Neural crest cell (in vitro differentiated cells): ENCODE results near the gene ELOVL5. TPM values are rescaled to one million over a fixed set of nuclear protein-coding genes. Genes with fewer than 3 reads are reported as not detected.
"Not testable (repeated sequence)": the region's sequence is repeated elsewhere in the genome, so short reads cannot be mapped to it uniquely, and the experiment has no call there.

Experiments used
- DNase-seq: peaks from one replicate; pipeline ENCODE4 v3.0.0; 2021; ENCODE audit warnings: low read depth, mixed read lengths, low spot score
- H3K27ac Mint-ChIP-seq: one replicate; pipeline ENCODE4 v1.8.0; 2021; ENCODE audit warnings: mild to moderate bottlenecking, mixed read lengths; ENCODE audit not compliant: unreplicated experiment
- H3K27me3 Mint-ChIP-seq: 2 replicates; pipeline ENCODE4 v1.8.0; 2021; ENCODE audit warnings: low read depth, mild to moderate bottlenecking, mixed read lengths
- H3K36me3 Mint-ChIP-seq: 2 replicates; pipeline ENCODE4 v1.8.0; 2021; ENCODE audit warnings: low read depth, mild to moderate bottlenecking, mixed read lengths
- H3K4me1 Mint-ChIP-seq: 2 replicates; pipeline ENCODE4 v1.8.0; 2021; ENCODE audit warnings: mixed read lengths
- H3K4me3 Mint-ChIP-seq: one replicate; pipeline ENCODE4 v1.8.0; 2021; ENCODE audit warnings: mild to moderate bottlenecking, mixed read lengths
- H3K9me3 Mint-ChIP-seq: 2 replicates; pipeline ENCODE4 v1.8.0; 2021; ENCODE audit warnings: mixed read lengths
- total RNA-seq: library from RNA; stranded (reverse); gene quantifications from 2 replicates; pipeline ENCODE4 v1.2.1, GENCODE V29; 2021
- TF ChIP-seq, protein P1 (sequence below): fragments of 200-600 bp; sonication (generic); conservative IDR thresholded peaks from 2 replicates; pipeline ENCODE4 v1.5.0; 2021; ENCODE audit warnings: antibody characterized with exemption, mild to moderate bottlenecking

The ELOVL5 gene
- total RNA-seq, 1 donor from 2014 or later = 152 TPM

DNA sequence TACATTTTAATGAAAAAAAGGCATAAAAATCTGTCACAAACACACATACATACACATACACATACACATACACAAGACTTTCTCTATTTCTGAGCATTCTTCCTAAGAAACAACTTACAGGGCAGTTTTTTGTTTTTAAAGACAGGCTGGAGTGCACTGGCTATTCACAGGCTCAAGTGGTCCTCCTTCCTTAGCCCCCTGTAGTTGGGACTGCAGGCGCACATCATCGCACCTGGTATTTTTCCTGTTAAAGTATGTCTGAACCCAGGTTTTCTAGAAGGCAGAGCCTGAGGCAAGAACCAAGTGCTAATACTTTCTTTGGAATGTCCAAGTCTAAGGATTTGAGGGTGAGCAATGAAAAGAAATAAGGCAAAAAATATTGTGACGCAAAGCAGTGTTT is 41.3 kb upstream of the ELOVL5 start:
- no peak for DNase-seq
- no peaks in the 10 kb centered on the region for H3K27me3 Mint-ChIP-seq
- TF ChIP-seq, protein P1, sequence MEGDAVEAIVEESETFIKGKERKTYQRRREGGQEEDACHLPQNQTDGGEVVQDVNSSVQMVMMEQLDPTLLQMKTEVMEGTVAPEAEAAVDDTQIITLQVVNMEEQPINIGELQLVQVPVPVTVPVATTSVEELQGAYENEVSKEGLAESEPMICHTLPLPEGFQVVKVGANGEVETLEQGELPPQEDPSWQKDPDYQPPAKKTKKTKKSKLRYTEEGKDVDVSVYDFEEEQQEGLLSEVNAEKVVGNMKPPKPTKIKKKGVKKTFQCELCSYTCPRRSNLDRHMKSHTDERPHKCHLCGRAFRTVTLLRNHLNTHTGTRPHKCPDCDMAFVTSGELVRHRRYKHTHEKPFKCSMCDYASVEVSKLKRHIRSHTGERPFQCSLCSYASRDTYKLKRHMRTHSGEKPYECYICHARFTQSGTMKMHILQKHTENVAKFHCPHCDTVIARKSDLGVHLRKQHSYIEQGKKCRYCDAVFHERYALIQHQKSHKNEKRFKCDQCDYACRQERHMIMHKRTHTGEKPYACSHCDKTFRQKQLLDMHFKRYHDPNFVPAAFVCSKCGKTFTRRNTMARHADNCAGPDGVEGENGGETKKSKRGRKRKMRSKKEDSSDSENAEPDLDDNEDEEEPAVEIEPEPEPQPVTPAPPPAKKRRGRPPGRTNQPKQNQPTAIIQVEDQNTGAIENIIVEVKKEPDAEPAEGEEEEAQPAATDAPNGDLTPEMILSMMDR = no peak
- no peaks in the 10 kb centered on the region for H3K4me1 Mint-ChIP-seq
- H3K4me3 Mint-ChIP-seq = no peak overlapping the region
- H3K9me3 Mint-ChIP-seq = peaks cover 7% of the 10 kb centered on the region
- H3K36me3 Mint-ChIP-seq = peaks cover 5% of the 10 kb centered on the region
- H3K27ac Mint-ChIP-seq = no peak overlapping the region

DNA sequence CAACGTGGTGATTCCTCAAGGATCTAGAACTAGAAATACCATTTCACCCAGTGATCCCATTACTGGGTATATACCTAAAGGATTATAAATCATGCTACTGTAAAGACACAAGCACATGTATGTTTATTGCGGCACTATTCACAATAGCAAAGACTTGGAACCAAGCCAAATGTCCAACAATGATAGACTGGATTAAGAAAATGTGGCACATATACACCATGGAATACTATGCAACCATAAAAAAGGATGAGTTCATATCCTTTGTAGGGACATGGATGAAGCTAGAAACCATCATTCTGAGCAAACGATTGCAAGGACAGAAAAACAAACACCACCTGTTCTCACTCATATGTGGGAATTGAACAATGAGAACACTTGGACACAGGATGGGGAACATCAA is 39.9 kb upstream of the ELOVL5 start:
- H3K27ac Mint-ChIP-seq, DNase-seq, H3K9me3 Mint-ChIP-seq, H3K4me3 Mint-ChIP-seq, H3K36me3 Mint-ChIP-seq, H3K4me1 Mint-ChIP-seq, H3K27me3 Mint-ChIP-seq: not testable (repeated sequence)

DNA sequence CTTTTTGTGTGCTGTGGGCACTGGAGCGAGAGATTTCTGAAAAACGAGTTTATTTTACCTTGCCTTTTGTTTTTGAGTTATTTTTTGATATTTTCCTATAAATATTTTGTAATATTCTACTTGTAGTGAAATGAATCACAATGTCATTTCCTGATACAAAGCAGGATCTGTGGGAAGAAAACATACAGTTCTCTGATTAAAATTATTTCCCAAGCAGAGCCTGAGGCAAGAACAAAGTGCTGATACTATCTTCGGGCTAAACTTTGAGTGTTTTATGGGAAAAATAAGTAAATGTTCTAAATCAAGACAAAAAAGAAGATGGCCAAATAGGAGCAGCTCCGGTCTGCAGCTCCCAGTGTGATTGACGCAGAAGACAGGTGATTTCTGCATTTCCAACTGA is 33.7 kb upstream of the ELOVL5 start:
- no peak overlapping the region for H3K27ac Mint-ChIP-seq
- no peaks in the 10 kb centered on the region for H3K27me3 Mint-ChIP-seq
- no peak overlapping the region for H3K4me3 Mint-ChIP-seq
- DNase-seq = no peak
- no peaks in the 10 kb centered on the region for H3K4me1 Mint-ChIP-seq
- TF ChIP-seq, protein P1 = no peak
- peaks cover 7% of the 10 kb centered on the region for H3K36me3 Mint-ChIP-seq
- H3K9me3 Mint-ChIP-seq = peaks cover 9% of the 10 kb centered on the region

DNA sequence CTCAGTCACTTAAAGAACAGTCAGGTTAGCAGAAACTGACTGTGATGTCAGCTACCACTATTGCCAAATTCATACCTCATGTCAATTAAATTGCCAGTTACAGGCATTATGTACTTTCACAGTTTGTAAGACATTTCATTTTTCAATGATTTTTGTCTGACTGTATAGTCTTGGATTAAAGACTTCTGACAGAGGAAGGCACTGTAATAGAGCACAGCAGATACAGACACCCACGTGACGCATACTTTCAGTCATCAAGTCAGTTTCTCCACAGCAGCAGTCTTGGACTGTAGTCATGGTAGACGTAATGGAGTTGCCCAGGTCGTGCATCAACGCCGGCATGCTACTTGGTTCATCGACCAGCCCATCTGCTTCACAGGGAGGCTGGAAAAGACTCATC is 29.5 kb upstream of the ELOVL5 start:
- TF ChIP-seq, protein P1 = no peak
- Mint-ChIP-seq H3K4me3 (no peak overlapping the region), H3K4me1 (no peaks in the 10 kb centered on the region), H3K27me3 (no peaks in the 10 kb centered on the region), H3K9me3 (peaks cover 3% of the 10 kb centered on the region), H3K27ac (no peak overlapping the region), H3K36me3 (no peaks in the 10 kb centered on the region)
- no peak for DNase-seq

DNA sequence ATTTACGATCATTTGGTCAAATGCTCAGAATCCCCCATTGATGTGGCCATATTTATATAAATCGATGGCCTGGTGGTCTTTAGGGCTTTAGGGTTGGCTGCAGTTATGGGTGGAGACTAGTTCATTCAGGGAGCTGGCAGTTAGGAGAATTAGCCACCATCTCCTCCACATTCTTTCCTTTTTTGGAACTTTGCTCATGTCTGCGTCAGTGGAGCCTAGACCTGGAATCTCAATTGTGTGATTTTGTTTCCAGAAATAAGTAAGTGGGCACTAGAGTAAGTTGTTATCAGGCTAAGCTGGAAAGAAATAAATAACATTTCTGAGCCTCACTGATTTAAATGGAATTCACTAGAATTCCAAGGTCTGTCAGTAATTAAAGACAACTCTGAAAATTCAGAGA is 29.0 kb upstream of the ELOVL5 start:
- Mint-ChIP-seq H3K9me3 (peaks cover 3% of the 10 kb centered on the region), H3K27me3 (no peaks in the 10 kb centered on the region), H3K36me3 (no peaks in the 10 kb centered on the region), H3K4me3 (no peak overlapping the region), H3K27ac (no peak overlapping the region), H3K4me1 (no peaks in the 10 kb centered on the region)
- no peak for DNase-seq
- TF ChIP-seq, protein P1 = no peak

DNA sequence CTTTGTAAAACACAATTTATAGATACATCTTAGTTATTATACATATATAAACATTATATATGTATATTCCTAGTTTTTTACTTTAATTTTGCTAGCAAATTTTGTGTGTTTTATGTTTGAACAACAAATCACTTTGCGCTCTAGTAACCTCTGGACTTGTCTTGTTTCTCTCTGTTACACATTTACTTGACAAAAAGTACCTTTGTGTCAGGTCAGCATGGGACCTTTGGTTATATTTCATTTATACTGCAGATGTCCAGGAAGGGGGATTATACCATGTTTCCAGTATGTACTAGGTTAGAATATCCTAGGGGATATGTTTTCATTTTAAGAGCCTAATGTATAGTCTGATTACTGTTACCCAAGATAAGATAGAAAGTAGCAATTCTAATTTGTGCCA is 28.5 kb upstream of the ELOVL5 start:
- no peak overlapping the region for H3K27ac Mint-ChIP-seq
- H3K4me3 Mint-ChIP-seq = no peak overlapping the region
- H3K4me1 Mint-ChIP-seq = no peaks in the 10 kb centered on the region
- TF ChIP-seq, protein P1 = no peak
- no peak for DNase-seq
- H3K36me3 Mint-ChIP-seq = no peaks in the 10 kb centered on the region
- H3K27me3 Mint-ChIP-seq = no peaks in the 10 kb centered on the region
- no peaks in the 10 kb centered on the region for H3K9me3 Mint-ChIP-seq
